Bronchus fibroblast of lung (primary cell): ENCODE measurements around the gene HEATR5B. TPM values are rescaled to one million over a fixed set of nuclear protein-coding genes. Genes with fewer than 3 reads are reported as not detected.

Experiments used
- total RNA-seq: library from RNA; depleted of rRNA; stranded (reverse); fragments of >200 nt; gene quantifications from 2 replicates; pipeline ENCODE4 v1.2.3, GENCODE V29; 2015

HEATR5B gene
- 10.0 and 10.6 TPM in 2 replicates for total RNA-seq

GRCh38 chr2:37083873-37084794 is at the start of gene HEATR5B, which contains the start of gene GPATCH11:
Gene HEATR5B, minus strand, starts transcription at chr2:37084372. Its CDS starts 958 bp downstream, at chr2:37083414.
Gene GPATCH11, plus strand, starts transcription at chr2:37084518. Its CDS starts 3,864 bp downstream, at chr2:37088382.

GRCh38 chr2:36966370-36967235 is 117.6 kb downstream of the HEATR5B start, which contains the start of gene STRN:
Gene STRN, minus strand, starts transcription at chr2:36966536. Its CDS starts 73 bp downstream, at chr2:36966463.

Other genes with a start within 250 kb of the HEATR5B start
- 5.1 and 6.4 TPM in 2 replicates for gene STRN, start 117.8 kb downstream of the HEATR5B start, total RNA-seq
- 4.8 and 6.7 TPM in 2 replicates for gene GPATCH11, start 146 bp upstream of the HEATR5B start, total RNA-seq
- 15.1 and 16.6 TPM in 2 replicates for gene EIF2AK2, start 72.6 kb upstream of the HEATR5B start, total RNA-seq
- not detected in 2 replicates for gene SULT6B1, start 104.3 kb upstream of the HEATR5B start, total RNA-seq
- 16.5 TPM in 2 replicates for gene CEBPZOS, start 112.1 kb upstream of the HEATR5B start, total RNA-seq
- 19.3 and 24.9 TPM in 2 replicates for gene CEBPZ, start 147.2 kb upstream of the HEATR5B start, total RNA-seq
- gene NDUFAF7, start 147.3 kb upstream of the HEATR5B start, total RNA-seq = 10.6 and 12.3 TPM in 2 replicates
- gene PRKD3, start 240.5 kb upstream of the HEATR5B start, total RNA-seq = 22.6 and 31.1 TPM in 2 replicates